GM23338 (cell line): Measurements from ENCODE around the gene EIF3B.
"Not testable (repeated sequence)": the region's sequence is repeated elsewhere in the genome, so short reads cannot be mapped to it uniquely, and the experiment has no call there.

Experiments
- CREB1 ChIP-seq: fragments of 250-450 bp; sonication (Bioruptor Pico); IDR thresholded peaks from 2 replicates; pipeline ENCODE4 v1.5.0; 2020; ENCODE audit warnings: low read depth, mild to moderate bottlenecking, moderate library complexity
- EZH2 ChIP-seq: fragments of 200-600 bp; sonication (generic); IDR thresholded peaks from one replicate; pipeline ENCODE4 v1.8.0; 2017; ENCODE audit warnings: antibody characterized with exemption, mild to moderate bottlenecking, low read depth; ENCODE audit not compliant: unreplicated experiment
- JUNB ChIP-seq: IDR thresholded peaks from one replicate; pipeline ENCODE4 v1.6.1; 2016; ENCODE audit warnings: antibody characterized with exemption; ENCODE audit not compliant: unreplicated experiment
- POLR2AphosphoS5 ChIP-seq: IDR thresholded peaks from 2 replicates; pipeline ENCODE4 v1.6.1; 2016; ENCODE audit warnings: antibody characterized with exemption, low read depth
- STAT1 ChIP-seq: IDR thresholded peaks from one replicate; pipeline ENCODE4 v1.6.1; 2016; ENCODE audit warnings: antibody characterized with exemption; ENCODE audit not compliant: unreplicated experiment
- TF ChIP-seq, protein P1 (sequence below), 2 experiments: fragments of 200-600 bp in 1 of 2; sonication (generic) in 1 of 2; conservative IDR thresholded peaks; 2 replicates each; pipeline versions ENCODE4 v1.5.1 to v1.6.1; 2016 to 2017; ENCODE audit warnings: antibody characterized with exemption in 2 of 2, low read depth in 2 of 2, mild to moderate bottlenecking in 2 of 2, moderate library complexity in 1 of 2

DNA sequence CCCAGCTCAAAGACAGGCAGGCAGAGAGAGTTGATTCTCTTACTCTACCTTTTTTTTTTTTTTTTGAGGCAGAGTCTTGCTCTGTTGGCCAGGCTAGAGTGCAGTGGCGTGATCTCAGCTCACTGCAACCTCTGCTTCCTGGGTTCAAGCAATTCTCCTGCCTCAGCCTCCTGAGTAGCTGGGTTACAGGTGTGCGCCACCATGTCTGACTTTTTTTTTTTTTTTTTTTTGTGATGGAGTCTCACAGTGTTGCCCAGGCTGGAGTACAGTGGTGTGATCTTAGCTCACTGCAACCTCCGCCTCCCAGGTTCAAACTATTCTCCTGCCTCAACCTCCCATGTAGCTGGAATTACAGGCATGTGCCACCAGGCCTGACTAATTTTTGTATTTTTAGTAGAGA, 62.6 kb downstream of the EIF3B start:
- TF ChIP-seq EZH2, POLR2AphosphoS5, JUNB, CREB1, STAT1: not testable (repeated sequence)
- TF ChIP-seq, protein P1, sequence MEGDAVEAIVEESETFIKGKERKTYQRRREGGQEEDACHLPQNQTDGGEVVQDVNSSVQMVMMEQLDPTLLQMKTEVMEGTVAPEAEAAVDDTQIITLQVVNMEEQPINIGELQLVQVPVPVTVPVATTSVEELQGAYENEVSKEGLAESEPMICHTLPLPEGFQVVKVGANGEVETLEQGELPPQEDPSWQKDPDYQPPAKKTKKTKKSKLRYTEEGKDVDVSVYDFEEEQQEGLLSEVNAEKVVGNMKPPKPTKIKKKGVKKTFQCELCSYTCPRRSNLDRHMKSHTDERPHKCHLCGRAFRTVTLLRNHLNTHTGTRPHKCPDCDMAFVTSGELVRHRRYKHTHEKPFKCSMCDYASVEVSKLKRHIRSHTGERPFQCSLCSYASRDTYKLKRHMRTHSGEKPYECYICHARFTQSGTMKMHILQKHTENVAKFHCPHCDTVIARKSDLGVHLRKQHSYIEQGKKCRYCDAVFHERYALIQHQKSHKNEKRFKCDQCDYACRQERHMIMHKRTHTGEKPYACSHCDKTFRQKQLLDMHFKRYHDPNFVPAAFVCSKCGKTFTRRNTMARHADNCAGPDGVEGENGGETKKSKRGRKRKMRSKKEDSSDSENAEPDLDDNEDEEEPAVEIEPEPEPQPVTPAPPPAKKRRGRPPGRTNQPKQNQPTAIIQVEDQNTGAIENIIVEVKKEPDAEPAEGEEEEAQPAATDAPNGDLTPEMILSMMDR (conservative IDR thresholded peaks at IDR 0.05; ENCODE audit: low read depth in 2 of 2) = not testable (repeated sequence)
